Measurements from ENCODE around the gene THSD4.

DNA sequence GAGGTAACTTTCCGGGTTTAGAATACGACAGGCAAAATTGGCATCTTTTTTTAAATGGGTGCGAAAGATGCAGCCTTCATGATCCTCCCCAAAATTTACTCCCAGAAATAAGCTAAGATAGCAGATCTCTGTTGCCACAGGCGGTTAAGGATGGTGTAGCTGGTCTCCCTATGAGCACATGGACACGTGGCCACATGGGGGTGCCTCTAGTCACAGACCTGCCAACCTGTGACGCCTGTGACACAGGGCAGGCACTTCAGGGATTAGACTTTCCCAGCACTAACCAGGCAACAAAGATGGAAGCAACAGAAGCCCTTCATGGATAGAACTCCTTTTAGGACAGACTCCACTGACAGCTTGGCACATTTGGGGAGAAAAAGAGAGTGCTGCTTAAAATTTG is 320.3 kb downstream of the THSD4 start:
- TF ChIP-seq CTCF (conservative IDR thresholded peaks at IDR 0.05 in 1 of 2, IDR thresholded peaks at IDR 0.05 in 1 of 2; ENCODE audit: low read depth in 1 of 2, low read length in 2 of 2), result no peak
- no peak for TF ChIP-seq EZH2 (IDR thresholded peaks at IDR 0.05; ENCODE audit: low read length, missing control alignments)

Data from fibroblast of lung (primary cell).